GM23248 (cell line): ENCODE measurements around the gene RBM24. TPM values are rescaled to one million over a fixed set of nuclear protein-coding genes. Genes with fewer than 3 reads are reported as not detected.

Experiments used
- DNase-seq: peaks from one replicate; pipeline ENCODE4 v3.0.0-alpha.2; 2015
- H2AFZ ChIP-seq: fragments of 200-600 bp; sonication (generic); 2 replicates; pipeline ENCODE4 v1.6.1; 2016; ENCODE audit warnings: antibody characterized with exemption
- H3F3A ChIP-seq: fragments of 200-600 bp; sonication (generic); 2 replicates; pipeline ENCODE4 v1.6.1; 2016; ENCODE audit warnings: mild to moderate bottlenecking, antibody characterized with exemption, mixed run types; ENCODE audit not compliant: insufficient read depth
- H3K27ac ChIP-seq: fragments of 200-600 bp; sonication (generic); 2 replicates; pipeline ENCODE4 v1.5.1; 2016; ENCODE audit warnings: mild to moderate bottlenecking
- H3K27me3 ChIP-seq: fragments of 200-600 bp; sonication (generic); replicated peaks from 2 replicates; pipeline ENCODE4 v1.6.1; 2016; ENCODE audit warnings: mild to moderate bottlenecking; ENCODE audit not compliant: insufficient read depth
- H3K36me3 ChIP-seq: fragments of 200-600 bp; sonication (generic); 2 replicates; pipeline ENCODE4 v1.6.1; 2016; ENCODE audit warnings: low read depth, mild to moderate bottlenecking
- H3K4me1 ChIP-seq: fragments of 200-600 bp; sonication (generic); 2 replicates; pipeline ENCODE4 v1.6.1; 2016; ENCODE audit warnings: mild to moderate bottlenecking; ENCODE audit not compliant: insufficient read depth
- H3K4me2 ChIP-seq: fragments of 200-600 bp; sonication (generic); one replicate; pipeline ENCODE4 v1.6.1; 2016; ENCODE audit warnings: mild to moderate bottlenecking; ENCODE audit not compliant: unreplicated experiment
- H3K4me3 ChIP-seq: fragments of 200-600 bp; sonication (generic); 2 replicates; pipeline ENCODE4 v1.5.1; 2016; ENCODE audit warnings: mild to moderate bottlenecking
- H3K79me2 ChIP-seq: fragments of 200-600 bp; sonication (generic); 2 replicates; pipeline ENCODE4 v1.6.1; 2016; ENCODE audit warnings: mild to moderate bottlenecking; ENCODE audit not compliant: insufficient read depth
- H3K9ac ChIP-seq: fragments of 200-600 bp; sonication (generic); 2 replicates; pipeline ENCODE4 v1.6.1; 2016; ENCODE audit warnings: mild to moderate bottlenecking
- H3K9me2 ChIP-seq: fragments of 200-600 bp; sonication (generic); 2 replicates; pipeline ENCODE4 v1.6.1; 2016; ENCODE audit warnings: mixed run types, mild to moderate bottlenecking, moderate library complexity; ENCODE audit not compliant: insufficient read depth
- H3K9me3 ChIP-seq: fragments of 200-600 bp; sonication (generic); one replicate; pipeline ENCODE4 v1.6.1; 2017; ENCODE audit warnings: low read depth
- H4K20me1 ChIP-seq: fragments of 200-600 bp; sonication (generic); 2 replicates; pipeline ENCODE4 v1.6.0; 2016; ENCODE audit not compliant: insufficient read depth
- EZH2 ChIP-seq: fragments of 200-600 bp; sonication (generic); IDR thresholded peaks from 2 replicates; pipeline ENCODE4 v1.6.1; 2018; ENCODE audit warnings: antibody characterized with exemption, mild to moderate bottlenecking; ENCODE audit not compliant: insufficient read depth, poor library complexity, severe bottlenecking
- EZH2phosphoT487 ChIP-seq: fragments of 200-600 bp; sonication (generic); IDR thresholded peaks from 2 replicates; pipeline ENCODE4 v1.6.1; 2018; ENCODE audit warnings: antibody characterized with exemption, moderate library complexity, mild to moderate bottlenecking, low read depth; ENCODE audit not compliant: insufficient read depth
- WGBS, 2 experiments: methylation state at CpG; one replicate each; pipeline ENCODE4 v1.1.6; 2015 to 2017; ENCODE audit warnings: low lambda C conversion rate in 2 of 2, low coverage in 1 of 2; ENCODE audit errors: missing lambda C conversion rate in 2 of 2; 5-methylcytosine and 5-hydroxymethylcytosine counted together
- in situ Hi-C: fragments of 300-500 bp; cut with MboI; formaldehyde crosslinking; loops from 2 replicates; pipeline ENCODE4 v1.15.0; 2020
- polyA plus RNA-seq: library from polyadenylated mRNA; unstranded; fragments of >200 nt; fragmentation: Nextera tagmentation; extraction: Ambion mirVana; gene quantifications from 2 replicates; pipeline ENCODE4 v1.2.1, GENCODE V29; 2016
- total RNA-seq: library from RNA; depleted of rRNA; stranded (reverse); fragments of >200 nt; shearing (Covaris generic); gene quantifications from 2 replicates; pipeline ENCODE4 v1.2.3, GENCODE V29; 2014

Gene RBM24
- total and polyA plus RNA-seq, 2 experiments from 2014 or later: 3.5 to 7.9 TPM

DNA sequence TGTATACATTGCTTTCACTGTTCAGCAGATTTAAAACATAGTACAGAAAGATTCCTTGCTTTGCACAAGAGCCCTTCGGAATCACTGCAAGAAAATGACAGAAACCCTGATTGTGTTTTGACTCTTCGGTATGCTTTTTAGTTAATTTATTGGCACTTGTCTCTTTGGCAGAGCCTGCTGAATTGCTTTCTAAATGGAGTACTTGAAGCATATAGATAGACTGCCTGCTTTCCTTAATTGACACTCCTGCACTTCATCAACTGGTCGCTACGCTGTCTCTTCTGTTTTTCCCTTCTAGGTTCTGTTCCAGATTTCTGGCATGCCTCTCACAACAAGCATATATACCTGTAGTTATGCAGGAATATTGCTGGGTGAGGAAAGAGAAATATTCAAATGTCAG, 22.4 kb upstream of the RBM24 start:
- no peak overlapping the region for H3K4me3 ChIP-seq
- WGBS, 2 experiments: 93 to 95% methylated on average over 4 of the region's 4 CpGs
- no peak overlapping the region for H3K9ac ChIP-seq
- no peak overlapping the region for H2AFZ ChIP-seq
- H3K4me2 ChIP-seq: no peak overlapping the region
- in situ Hi-C loops: no loop called here
- TF ChIP-seq EZH2: no peak
- TF ChIP-seq EZH2phosphoT487: no peak
- no peaks in the 10 kb centered on the region for H3K36me3 ChIP-seq
- H3K9me3 ChIP-seq: no peaks in the 10 kb centered on the region
- H3K79me2 ChIP-seq: no peaks in the 10 kb centered on the region
- H3K27me3 ChIP-seq: no peaks in the 10 kb centered on the region
- H3K4me1 ChIP-seq: no peaks in the 10 kb centered on the region
- DNase-seq: no peak
- no peaks in the 10 kb centered on the region for H4K20me1 ChIP-seq
- H3K27ac ChIP-seq: no peak overlapping the region
- no peaks in the 10 kb centered on the region for H3F3A ChIP-seq
- H3K9me2 ChIP-seq: no peaks in the 10 kb centered on the region

DNA sequence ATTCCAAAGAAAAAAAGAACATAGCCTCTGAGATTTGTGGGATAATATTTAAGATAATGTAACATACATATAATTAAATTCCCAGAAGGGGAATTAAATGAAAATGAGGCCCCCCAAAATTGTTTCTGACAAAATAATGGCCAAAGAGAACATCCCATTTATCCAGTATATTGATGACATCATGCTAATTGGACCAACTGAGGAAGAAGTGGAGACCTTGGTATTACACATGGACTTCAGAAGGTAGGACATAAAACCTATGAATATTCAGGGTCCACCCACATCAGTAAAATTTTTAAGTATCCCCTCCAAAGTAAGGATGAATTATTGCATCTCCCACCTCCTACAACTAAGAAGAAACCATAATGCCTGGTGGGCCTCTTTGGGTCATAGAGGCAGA, 15.6 kb upstream of the RBM24 start:
- H3K27me3 ChIP-seq: no peaks in the 10 kb centered on the region
- no peak overlapping the region for H2AFZ ChIP-seq
- no peak overlapping the region for H3K4me2 ChIP-seq
- no peaks in the 10 kb centered on the region for H3K79me2 ChIP-seq
- H3F3A ChIP-seq: 0 out of 2 replicates have a peak, but pooled peaks cover 8% of the 10 kb centered on the region
- H3K9me3 ChIP-seq: no peaks in the 10 kb centered on the region
- TF ChIP-seq EZH2phosphoT487: no peak
- no peak for TF ChIP-seq EZH2
- no peak overlapping the region for H3K4me3 ChIP-seq
- no peak overlapping the region for H3K27ac ChIP-seq
- H3K4me1 ChIP-seq: peaks cover 10% of the 10 kb centered on the region
- H4K20me1 ChIP-seq: no peaks in the 10 kb centered on the region
- H3K9me2 ChIP-seq: no peaks in the 10 kb centered on the region
- H3K36me3 ChIP-seq: no peaks in the 10 kb centered on the region
- in situ Hi-C loops: no loop called here
- no peak overlapping the region for H3K9ac ChIP-seq
- no peak for DNase-seq

- peak; percentile 12 for DNase-seq
- WGBS, 2 experiments: 63 to 68% methylated on average over 3 of the region's 3 CpGs
Observed at GRCh38 chr6:17267566-17267965, 13.6 kb upstream of the RBM24 start.

DNA sequence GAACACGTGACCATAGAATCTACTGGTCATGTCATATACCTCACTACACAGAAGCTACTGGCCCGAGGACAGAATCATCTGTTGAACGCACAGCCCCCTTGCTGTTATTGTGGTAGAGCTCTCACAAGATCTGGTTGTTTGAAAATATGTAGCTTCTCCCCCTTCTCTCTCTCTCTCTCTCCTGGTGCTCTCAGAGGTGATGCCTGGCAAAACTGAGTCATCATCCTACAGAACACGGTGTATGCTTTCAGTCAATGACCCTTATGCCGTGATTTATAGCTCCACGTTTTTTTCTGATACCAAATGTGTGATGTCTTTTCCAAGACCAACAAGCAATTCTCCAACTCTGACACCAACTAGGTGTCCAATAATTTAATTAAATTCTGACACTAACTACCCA, 13.0 kb upstream of the RBM24 start:
- Histone ChIP-seq H3K27ac (no peak overlapping the region), H3K9me2 (no peaks in the 10 kb centered on the region), H3K27me3 (no peaks in the 10 kb centered on the region), H3K4me1 (peaks cover 10% of the 10 kb centered on the region), H3K9ac (no peak overlapping the region), H3K9me3 (no peaks in the 10 kb centered on the region), H2AFZ (no peak overlapping the region), H4K20me1 (no peaks in the 10 kb centered on the region), H3K36me3 (no peaks in the 10 kb centered on the region), H3K4me2 (no peak overlapping the region), H3F3A (0 out of 2 replicates have a peak, but pooled peaks cover 8% of the 10 kb centered on the region), H3K4me3 (no peak overlapping the region), H3K79me2 (no peaks in the 10 kb centered on the region)
- WGBS, 2 experiments: 83 to 84% methylated on average over 6 of the region's 6 CpGs
- TF ChIP-seq EZH2 (no peak), EZH2phosphoT487 (no peak)
- DNase-seq: peak; percentile 13
- in situ Hi-C loops: no loop called here

More at GRCh38 chr6:17267566-17267965, 13.6 kb upstream of the RBM24 start:
- no peaks in the 10 kb centered on the region for H3K36me3 ChIP-seq
- 0 out of 2 replicates have a peak, but pooled peaks cover 8% of the 10 kb centered on the region for H3F3A ChIP-seq
- TF ChIP-seq EZH2phosphoT487 (no peak), EZH2 (no peak)
- no peaks in the 10 kb centered on the region for H3K79me2 ChIP-seq
- H3K27me3 ChIP-seq: no peaks in the 10 kb centered on the region
- no peak overlapping the region for H3K4me3 ChIP-seq
- peaks cover 10% of the 10 kb centered on the region for H3K4me1 ChIP-seq
- no peak overlapping the region for H3K4me2 ChIP-seq
- no peak overlapping the region for H3K27ac ChIP-seq
- in situ Hi-C loops: no loop called here
- H3K9ac ChIP-seq: no peak overlapping the region
- H4K20me1 ChIP-seq: no peaks in the 10 kb centered on the region
- no peak overlapping the region for H2AFZ ChIP-seq
- no peaks in the 10 kb centered on the region for H3K9me3 ChIP-seq
- no peaks in the 10 kb centered on the region for H3K9me2 ChIP-seq

DNA sequence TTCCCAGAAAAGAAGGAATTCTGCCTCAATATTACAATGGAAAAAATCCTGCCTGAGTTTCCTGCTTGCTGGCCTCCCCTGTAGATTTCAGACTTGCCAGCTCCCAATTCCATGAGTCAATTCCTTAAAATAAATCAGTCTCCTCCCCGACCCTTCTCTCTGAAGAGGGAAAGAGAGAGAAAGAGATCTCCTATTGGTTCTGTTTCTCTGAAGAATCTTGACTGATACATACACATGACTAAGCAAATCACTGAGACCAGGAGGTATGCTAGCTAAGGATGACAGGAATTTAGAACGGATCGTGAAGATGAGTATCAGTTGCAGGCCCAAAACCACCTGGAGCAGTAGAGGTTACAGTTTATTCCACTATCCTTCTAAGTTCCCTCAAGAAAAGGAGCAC, 11.3 kb upstream of the RBM24 start:
- Histone ChIP-seq H3K4me2 (peak overlapping the region; percentile 37), H3K9ac (no peak overlapping the region), H2AFZ (peak overlapping the region; percentile 66; the same call in 1 of the 2 replicates), H3F3A (0 out of 2 replicates have a peak, but pooled peaks cover 8% of the 10 kb centered on the region), H3K4me1 (peaks cover 10% of the 10 kb centered on the region), H3K27me3 (no peaks in the 10 kb centered on the region), H3K9me3 (no peaks in the 10 kb centered on the region), H3K36me3 (no peaks in the 10 kb centered on the region), H3K79me2 (no peaks in the 10 kb centered on the region), H3K9me2 (no peaks in the 10 kb centered on the region), H3K4me3 (no peak overlapping the region), H3K27ac (peak overlapping the region; percentile 30), H4K20me1 (no peaks in the 10 kb centered on the region)
- TF ChIP-seq EZH2phosphoT487 (no peak), EZH2 (no peak)
- 39 to 42% methylated on average over 3 of the region's 3 CpGs for WGBS, 2 experiments
- in situ Hi-C loops: no loop called here
- peak; percentile 48 for DNase-seq
